Vagina (tissue), 2 donors: ENCODE results near the gene EPS15.

Experiments
- POLR2A ChIP-seq, 2 donors: fragments of 450-650 bp; IDR thresholded peaks; one replicate each; pipeline ENCODE4 v1.6.1; 2017; ENCODE audit warnings: antibody characterized with exemption in 2 of 2, mild to moderate bottlenecking in 2 of 2, moderate library complexity in 2 of 2
- POLR2AphosphoS5 ChIP-seq, 2 donors: sonication (generic); formaldehyde crosslinking; IDR thresholded peaks; one replicate each; pipeline ENCODE4 v1.9.0; 2017; ENCODE audit warnings: antibody characterized with exemption in 2 of 2, mild to moderate bottlenecking in 2 of 2, low read depth in 1 of 2; ENCODE audit not compliant: insufficient read depth in 1 of 2
- TF ChIP-seq, protein P1 (sequence below), 3 experiments: fragments of 450-650 bp in 2 of 3; fragments of 200-600 bp in 1 of 3; sonication (generic) in 1 of 3; IDR thresholded peaks; one replicate each; pipeline ENCODE4 v1.5.1; 2017 to 2019; ENCODE audit warnings: antibody characterized with exemption in 3 of 3, mild to moderate bottlenecking in 2 of 3, moderate library complexity in 2 of 3

DNA sequence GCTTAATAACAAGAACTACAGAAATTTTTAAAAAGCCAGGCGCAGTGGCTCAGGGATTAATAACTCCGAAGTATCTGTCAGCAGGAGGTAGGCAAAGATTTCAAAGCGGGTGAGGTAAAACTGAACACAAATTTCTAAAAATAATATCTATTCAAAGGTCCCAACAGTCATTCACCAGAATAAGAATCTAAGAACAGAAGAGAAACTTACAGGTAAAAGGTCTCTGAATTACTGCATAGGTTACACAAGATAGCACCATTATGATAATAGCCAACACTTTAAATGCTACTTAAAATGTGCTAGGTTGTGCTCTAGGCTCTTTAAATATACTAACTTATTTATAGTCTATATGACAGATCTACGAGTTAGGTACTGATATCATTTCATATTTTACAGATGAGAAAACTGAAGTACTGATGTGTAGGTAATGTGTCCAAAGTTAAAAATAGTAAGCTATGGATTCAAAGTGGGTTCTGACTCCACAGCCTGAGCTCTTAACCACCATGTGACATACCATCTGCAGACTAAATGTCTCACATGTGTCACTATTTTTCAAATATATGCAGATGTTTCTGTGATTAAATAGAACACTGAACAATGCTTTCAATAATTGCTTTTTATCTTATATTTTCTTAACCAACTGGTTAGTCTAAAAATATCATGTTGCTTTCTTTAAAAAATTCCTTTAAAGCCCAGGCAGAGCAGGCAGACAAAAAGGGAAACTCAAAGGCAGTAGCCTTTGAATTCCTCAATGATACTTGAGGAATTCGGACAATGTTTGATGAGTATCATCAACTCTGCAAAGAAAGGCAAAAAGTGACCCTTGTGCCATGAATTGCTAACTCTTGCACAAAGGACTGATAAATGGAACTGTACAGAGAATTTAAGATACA is 108.3 kb downstream of the EPS15 start:
- TF ChIP-seq, protein P1, sequence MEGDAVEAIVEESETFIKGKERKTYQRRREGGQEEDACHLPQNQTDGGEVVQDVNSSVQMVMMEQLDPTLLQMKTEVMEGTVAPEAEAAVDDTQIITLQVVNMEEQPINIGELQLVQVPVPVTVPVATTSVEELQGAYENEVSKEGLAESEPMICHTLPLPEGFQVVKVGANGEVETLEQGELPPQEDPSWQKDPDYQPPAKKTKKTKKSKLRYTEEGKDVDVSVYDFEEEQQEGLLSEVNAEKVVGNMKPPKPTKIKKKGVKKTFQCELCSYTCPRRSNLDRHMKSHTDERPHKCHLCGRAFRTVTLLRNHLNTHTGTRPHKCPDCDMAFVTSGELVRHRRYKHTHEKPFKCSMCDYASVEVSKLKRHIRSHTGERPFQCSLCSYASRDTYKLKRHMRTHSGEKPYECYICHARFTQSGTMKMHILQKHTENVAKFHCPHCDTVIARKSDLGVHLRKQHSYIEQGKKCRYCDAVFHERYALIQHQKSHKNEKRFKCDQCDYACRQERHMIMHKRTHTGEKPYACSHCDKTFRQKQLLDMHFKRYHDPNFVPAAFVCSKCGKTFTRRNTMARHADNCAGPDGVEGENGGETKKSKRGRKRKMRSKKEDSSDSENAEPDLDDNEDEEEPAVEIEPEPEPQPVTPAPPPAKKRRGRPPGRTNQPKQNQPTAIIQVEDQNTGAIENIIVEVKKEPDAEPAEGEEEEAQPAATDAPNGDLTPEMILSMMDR (IDR thresholded peaks at IDR 0.05) = no peak
- no peak for TF ChIP-seq POLR2AphosphoS5 (IDR thresholded peaks at IDR 0.05; ENCODE audit: insufficient read depth in 1 of 2, low read depth in 1 of 2)
- TF ChIP-seq POLR2A (IDR thresholded peaks at IDR 0.05) = no peak
